GM19324 (cell line): Measurements from ENCODE around the gene GALNT2.

Experiments
- ATAC-seq: cut with Tn5 transposase; IDR thresholded peaks from one replicate; pipeline ENCODE4 v1.9.1; 2021; ENCODE audit warnings: mild to moderate bottlenecking, moderate library complexity; ENCODE audit not compliant: unreplicated experiment, low FRiP score

The GALNT2 gene

DNA sequence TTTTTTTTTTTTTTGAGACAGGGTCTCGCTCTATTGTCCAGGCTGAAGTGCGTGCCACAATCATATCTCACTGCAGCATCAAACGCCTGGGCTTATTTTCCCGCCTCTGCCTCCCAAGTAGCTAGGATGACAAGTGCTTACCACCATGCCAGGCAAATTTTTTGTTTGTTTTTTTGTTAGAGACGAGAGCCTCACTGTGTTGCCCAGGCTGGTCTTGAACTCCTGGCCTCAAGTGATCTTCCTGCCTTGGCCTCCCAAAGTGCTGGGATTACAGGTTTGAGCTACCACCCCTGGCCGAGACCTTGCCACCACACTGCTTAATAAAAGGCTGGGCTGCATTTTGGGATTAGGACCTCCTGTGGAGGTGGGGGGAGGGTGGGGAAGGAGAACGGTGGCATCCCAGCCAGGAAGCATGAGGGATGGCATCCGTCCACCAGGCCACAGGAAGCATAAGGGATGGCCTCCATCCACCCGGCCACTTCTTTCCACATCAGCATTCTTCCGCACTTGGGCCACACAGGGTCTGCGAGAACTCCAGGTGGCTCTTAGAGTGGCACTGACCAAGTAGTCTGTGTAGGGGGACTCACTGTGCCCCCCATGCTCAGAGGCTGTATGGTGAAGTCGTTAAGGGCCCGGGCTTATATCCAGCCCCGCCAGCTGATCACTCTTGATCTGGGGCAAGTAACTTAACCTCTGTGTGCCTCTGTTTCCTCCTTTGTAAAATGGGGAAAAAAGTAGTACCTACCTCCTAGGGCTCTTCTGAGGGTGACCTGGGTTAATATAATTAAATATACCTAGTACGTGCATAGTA lies 75.0 kb downstream of the GALNT2 start:
- ATAC-seq, result no peak

DNA sequence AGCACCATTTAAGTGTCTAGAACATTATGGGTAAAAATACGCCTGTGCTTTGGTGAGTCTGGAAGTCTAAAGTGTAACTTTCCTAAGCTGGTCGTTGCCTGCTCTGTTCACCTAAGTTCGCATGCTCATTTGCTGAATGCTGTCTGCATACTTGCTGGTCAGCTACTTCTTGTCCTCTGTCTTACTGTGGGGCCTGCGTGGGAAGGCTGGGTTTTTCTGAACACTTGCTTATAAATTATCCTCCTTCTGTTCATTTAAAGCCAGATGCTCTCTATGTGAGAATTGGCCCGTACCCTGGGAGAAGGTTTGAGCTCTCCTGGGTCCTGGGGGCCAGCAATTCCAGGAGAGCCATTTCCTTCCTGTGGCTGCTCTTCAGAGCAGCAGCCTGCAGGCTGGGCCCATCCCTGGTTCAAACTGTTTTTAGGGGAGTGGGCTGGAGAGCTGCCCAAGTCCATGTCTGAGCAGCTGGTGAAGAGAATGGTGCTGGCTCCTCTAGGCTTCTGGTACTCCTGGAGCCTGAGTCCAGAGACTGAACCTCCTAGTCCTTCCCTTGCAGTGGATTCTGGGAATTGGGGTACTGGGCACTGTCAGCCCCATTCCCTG lies 75.7 kb downstream of the GALNT2 start:
- no peak for ATAC-seq

DNA sequence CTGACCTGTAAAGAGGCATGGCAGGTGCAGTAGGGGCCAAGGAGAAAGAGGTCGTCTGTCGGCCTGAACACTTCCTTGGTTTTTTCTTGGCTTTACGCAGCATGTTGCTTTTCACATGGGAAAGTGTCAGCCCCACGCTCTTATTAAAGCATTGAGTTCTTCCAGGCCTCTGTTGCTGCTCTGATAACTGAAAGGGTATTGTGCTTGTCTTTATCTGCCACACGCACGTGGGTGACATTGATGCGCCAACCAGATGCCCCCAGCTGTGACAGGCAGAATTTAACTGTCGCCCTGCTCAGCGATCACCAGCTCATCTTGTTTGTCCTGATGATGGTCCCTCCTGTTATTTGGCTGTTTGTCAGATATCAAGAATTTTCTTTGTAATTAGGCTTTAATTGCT lies 76.5 kb downstream of the GALNT2 start:
- ATAC-seq, result no peak

DNA sequence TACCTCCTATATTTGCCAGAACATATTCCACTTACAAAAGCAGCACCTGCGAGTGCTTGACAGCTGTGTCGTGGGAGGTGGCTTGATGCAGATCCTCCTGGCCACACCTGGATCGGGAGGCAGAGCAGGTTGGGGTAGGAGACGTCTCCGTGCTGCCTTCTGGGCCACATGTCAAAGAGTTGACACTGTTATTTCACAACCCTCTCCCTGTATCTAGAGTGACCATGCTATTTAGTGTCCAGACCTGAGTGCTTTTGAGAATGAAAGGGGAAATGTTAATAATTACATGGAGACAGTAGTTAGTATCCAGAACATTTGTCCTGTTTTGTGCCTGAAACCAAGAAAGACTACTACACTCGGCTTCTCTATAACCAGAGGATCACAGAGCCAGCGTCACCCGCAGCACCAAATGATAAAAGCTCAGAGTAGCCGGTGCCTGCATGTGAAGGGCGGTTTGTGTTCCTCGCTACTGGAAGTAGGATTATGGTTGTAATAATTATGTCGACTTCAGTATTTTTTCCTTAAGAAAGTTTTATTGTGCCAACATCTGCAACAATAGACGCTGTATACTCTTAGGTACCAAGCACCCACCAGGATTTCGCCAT lies 77.1 kb downstream of the GALNT2 start:
- no peak for ATAC-seq

DNA sequence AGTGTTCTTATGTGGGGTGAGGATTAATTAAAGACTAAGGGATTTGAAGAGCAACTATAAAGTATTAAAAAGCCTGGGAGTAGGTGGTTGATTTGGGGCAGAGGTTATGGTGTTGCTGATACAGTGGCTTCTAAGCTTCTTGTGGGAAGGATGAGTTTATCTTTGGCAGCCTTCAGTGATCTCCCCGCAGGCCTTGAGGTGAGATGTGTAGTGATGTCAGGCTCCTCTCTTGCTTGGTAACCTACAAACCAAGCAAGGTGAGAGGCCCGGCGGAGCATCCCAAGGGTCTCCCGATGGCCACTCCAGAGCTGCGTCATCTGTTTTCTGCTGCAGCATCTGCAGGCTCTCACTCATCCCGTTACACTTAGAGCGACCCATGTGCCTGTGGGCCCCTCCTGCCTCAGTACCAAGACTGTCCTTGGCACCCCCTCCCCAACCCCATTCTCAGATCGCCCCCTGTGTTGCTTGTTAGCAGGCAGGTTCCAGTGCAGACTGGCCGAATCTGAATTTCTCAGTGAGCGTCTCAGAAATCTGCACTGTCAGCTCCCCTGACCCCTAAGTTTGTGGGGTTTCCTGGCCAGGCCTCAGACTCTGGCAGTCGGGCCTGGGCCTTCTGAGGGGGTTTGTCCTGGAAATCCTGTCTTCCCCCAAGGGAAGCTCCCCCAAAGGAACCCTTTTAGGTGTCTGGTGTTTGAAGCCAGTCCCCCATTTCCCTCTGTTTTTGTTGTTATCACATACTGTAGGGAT lies 77.9 kb downstream of the GALNT2 start:
- no peak for ATAC-seq

DNA sequence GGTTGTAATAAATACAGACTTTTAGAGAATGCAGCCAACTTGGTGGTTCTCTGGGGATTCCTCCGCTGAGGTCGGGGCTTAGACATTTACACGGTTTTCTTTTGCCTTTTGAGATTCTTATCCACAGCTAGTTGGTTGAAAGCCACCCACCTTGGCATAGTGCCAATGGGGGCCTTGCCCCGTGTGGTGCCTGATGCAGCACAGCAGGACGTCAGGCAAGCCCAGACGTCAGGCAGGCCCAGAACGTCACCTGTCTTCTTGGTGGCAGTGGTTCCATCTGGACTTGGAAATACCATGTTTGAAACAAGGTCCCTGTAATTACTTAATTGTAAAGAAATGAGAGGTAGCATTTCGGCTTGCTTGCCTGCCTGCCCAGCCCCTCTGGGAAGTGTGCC lies 78.5 kb downstream of the GALNT2 start:
- no peak for ATAC-seq

DNA sequence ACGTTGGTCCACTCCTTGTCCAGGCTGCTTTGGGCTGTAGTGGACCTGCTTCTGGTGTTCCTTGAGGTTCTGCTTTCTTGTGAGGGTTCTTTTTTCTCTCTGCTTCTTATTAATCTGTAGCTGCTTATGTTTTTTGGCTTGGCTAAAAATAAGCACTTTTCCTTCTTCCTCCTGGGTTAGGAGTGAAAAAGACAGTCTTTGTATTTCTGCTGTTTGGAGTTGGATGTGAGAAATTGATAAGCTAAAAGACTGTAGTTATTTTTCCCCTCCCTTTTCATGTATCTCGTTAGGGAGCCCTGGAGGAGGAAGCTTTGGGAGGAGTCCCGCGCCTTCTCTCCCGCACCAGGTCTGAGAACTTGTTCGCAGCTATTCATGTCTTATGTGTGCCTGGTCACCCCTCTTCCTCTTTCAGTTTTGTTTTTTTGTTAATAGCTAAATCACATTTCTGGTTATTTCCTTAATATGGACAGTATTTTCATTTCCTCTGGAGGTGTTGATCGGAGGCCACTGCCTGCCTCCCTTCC lies 79.0 kb downstream of the GALNT2 start:
- no peak for ATAC-seq

DNA sequence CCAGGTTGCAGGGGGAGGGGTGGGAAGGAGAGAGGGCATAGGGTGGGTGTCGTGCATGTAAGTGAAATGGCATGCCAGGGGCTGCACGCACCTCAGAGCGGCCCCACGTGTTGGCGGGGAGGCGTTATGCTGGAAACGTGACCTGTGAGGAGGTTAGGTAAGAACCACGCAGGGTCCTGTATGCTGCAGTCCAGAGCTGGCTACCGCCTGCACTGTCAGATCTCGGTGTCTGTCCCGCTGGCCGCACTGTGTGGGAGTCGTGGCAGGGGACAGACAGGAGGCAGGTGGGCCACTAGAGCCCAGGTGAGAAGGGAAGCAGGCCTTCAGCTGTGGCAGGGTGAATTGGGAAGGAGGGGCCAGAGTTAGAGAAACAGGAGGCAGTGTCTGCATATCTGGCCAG lies 79.7 kb downstream of the GALNT2 start:
- ATAC-seq, result no peak

DNA sequence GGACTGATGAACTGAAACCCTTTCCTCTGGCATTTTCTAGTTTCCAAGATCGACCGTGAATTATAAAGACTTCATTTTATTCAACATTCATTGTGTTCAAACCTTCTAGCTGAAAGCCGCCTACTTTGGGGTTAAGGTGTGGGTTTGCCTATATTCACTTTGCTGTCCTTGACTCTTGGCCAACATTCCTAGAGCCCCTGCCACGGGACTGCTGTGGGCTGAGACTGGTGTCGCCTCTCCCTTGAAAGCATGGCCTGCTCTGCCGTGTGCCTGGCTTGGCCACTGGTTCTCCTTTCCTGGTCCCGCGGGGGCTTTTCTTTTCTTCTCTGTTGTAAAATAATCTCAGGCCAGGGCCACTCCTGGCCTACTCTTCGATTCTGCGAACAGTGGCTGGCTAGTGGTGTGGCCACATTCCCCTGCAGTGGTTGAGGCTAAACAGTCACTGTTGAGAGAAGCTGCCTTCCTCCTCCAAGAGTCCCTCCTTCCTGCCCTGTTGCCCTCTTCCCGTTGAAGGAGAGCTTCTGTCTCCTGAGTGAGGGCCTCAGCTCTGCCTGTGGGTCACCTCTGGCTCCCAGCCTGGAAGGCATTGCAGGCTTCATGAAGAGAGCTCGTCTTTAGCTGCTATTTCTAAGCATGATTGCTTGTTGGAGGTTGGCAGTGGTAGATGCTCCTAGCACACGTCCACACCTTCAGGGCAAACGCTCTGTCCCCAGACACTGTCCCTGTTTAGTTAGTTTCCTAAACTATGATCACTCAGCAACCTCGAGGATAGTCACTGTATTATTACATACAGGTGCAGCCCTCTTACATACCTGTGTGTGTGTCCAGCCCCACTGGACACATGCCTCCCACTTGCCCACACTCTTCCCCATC lies 80.5 kb downstream of the GALNT2 start:
- ATAC-seq, result no peak

DNA sequence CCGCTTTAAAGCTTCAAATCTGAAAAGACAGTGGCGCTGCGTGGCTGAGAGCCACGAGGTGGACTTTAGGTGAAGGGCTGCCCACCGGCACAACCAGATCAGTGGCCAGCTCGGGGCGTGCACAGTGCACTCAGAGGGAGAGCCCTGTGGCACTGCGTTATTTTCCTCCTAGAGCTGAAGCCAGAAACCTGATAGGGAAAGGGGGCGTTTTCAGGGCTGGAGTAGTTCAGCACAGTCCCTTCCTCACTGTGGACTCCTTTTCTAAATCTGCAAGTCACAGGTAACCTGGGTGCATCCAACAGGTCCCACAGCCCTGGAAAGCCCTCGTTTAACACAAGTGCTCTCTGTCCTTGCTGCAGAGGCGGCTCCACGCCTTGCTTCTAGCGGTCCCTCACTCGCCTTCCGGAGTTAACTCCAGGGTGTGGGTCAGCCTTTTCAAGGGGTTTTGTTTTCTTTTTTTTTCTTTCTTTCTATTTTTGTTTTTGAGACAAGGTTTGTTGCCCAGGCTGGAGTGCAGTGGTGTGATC lies 81.2 kb downstream of the GALNT2 start:
- ATAC-seq, result no peak

DNA sequence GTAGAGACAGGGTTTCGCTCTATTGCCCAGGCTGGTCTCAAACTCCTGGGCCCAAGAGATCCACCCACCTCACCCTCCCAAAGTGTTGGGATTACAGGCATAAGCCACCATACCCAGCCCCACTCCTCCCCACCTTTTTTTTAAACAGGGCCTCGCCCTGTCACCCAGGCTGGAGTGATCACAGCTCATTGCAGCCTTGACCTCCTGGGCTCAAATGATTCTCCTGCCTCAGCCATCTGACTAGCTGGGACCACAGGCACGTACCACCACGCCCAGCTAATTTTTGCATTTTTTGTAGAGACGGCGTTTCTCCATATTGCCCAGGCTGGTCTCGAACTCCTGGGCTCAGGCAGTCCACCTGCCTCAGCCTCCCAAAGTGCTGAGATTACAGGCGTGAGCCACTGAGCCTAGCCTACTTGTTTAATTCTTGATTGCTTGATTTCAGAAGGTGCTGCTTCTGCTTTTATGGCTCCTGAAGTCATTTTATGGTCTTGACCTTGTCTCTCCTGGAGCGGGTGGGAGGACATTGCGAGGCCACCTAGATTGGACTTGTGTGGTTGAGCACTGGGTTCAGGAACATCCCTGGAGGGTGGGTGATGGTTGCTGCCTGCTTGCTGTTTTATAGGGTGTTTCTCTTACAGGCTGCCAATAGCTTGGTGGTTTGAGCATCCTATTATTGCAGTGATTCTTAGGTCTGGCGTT lies 81.9 kb downstream of the GALNT2 start:
- no peak for ATAC-seq

DNA sequence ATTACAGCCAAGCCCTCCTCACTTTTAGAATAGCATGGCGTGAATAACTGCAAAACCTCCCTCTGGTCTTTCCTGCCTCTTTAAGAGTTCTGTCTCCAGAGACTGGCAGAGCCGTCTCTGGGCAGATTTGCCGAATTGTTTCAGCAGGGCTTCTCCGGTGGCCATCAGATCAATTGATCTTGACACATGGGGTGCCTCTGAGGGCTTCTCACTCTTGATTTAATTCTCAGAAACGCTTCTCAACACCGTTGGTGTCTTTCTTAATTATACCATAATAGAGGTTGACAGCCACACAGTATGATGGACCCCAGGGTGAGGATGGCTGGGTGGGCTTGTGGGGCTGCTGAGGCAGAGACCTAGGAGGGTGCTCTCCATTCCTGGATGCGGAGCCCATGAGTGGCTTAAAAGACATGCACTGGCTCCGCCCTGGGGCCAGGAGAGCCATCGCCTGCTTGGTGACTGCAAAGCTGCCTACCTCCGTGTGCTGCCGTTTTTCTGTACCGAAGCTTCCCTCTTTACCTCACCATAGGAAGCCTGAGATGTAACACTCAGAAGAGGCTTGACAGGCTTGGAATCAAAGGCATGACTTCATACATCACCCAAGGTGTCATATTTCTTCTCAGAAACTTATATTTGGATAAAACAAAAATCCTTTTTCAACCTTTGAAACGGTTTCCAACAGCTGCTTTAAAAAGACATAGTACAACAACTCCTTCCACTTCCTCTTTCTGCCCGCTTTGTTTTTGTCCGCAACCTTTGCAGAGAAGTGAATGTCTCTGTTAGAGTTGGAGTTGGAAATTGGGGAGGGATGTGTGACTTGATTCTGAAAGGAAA lies 82.9 kb downstream of the GALNT2 start:
- ATAC-seq, result peak; percentile 70

DNA sequence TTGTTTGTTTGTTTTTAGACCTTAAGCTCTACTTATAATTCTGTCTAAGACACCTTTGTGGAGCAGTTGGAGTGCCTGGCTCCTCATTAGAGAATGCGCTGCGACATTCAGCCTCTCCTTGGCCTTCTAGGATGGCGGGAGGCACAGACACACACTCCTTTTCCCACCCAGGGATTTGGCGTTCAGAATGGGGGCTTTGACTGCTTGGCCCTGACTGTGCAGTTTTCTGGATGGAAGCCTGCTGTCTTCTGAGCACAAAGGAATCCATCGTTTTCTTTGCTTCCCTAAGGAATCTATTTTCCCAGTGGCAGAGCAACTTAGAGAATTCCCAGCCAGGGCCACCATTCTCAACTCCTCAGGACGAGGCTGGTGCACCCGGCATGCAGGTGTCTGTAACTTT lies 83.6 kb downstream of the GALNT2 start:
- ATAC-seq, result no peak

DNA sequence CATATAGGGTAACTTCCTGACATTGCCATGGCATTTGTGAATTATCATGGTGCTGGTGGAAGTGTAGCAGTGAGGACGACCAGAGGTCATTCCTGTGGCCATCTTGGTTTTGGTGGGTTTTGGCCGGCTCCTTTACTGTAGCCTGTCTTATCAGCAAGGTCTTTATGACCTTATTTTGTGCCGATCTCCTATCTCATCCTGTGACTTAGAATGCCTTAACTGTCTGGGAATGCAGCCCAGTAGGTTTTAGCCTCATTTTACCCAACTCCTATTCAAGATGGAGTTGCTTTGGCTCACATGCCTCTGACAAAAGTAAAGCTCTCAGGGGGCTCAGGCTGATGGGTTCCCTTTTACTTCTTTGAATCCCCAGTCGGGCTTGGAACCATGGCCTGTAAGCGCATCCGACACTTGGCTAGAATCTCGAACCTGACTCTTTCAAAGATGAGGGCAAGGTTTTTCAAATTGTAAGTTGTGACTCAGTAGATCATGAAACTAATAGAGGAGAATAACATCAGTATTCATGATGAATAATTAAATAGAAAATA lies 85.0 kb downstream of the GALNT2 start:
- no peak for ATAC-seq

DNA sequence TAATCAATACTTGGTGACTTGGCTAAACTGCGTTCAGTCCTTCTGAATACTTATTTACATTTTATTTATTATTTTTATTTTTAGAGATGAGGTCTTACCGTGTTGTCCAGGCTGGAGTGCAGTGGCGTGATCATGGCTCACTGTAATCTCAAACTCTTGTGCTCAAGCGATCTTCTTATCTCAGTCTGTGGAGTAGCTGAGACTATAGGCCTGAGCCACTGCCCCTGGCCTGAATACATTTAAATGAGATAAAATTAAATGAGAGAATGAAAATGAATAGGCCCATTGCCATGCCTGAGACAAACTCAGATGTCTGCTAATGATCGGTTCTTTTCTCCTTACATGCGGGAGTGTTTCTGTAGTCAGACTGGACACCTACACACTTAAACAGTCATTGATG lies 86.0 kb downstream of the GALNT2 start:
- no peak for ATAC-seq

DNA sequence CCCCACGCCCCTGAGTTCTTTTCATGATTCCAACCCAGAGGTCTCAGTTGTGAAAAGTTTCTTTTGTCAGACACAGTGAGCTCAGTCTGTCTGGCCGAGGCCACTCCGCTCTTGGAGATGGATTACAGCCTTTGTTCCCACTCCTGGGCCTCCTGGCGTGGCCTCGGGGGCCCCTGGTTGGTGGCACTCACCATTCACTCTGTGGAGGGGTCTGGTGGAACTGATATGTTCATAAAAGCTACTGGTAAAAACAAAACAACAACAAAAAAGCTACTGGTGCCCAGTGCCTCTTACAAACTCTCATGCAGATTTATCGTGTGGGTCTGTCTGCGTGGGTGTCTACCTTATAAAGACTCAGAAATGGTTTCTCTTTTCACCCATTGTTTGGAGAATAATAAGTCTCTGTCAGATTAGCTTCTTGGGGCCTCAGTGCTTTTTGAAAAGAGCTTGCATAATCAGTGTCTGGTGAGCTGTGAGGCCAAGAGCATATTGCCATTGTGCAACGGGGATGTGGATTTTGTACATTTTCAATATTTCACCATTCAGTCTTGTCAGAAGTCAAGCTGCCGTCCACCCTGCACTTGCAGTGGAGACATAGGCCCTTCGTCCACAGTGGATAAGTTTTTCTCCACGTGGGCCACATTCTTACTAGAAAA lies 86.7 kb downstream of the GALNT2 start:
- ATAC-seq, result no peak

DNA sequence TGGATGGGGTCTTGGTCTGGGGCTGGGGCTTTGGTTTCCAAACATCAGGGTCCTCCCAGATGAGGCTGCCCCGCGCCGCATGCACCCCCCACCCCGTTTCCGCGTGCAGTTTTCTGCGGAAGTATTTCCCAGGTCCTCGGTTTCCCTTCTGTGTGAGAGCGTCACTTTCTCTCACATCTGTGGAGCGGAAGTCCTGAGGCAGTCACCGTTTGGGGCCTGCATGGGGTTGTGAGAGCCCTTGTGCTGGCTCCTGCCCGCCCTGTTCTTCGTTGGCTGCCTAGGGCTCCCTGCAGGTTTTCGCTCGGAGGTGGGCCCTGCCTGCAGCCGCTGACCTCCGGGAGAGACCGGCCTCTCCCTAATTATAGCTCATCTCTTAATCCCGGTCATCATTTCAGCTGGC lies 88.0 kb downstream of the GALNT2 start:
- ATAC-seq, result no peak

DNA sequence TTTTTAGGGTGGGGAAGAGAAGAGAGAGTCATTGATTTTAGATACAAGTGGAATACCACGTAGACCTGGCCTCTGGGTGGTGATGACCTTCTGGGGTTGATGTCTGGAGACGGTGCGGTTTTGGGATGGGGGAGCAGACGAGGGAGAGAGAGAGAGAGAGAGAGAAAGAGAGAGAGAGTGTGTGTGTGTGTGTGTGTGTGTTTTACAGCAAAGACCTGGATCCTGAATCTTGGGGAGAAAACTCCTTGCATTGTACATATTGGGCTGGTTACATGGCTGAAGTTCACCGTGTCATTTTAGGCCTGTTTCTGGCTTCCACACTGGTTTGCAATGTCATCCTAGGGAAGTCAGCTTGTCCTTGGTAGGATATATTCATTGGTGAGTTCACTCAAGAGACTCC lies 89.0 kb downstream of the GALNT2 start:
- ATAC-seq, result no peak
